CD4-positive, alpha-beta T cell treated with Interferon gamma for 1 hour (primary cell): ENCODE results near the gene MTNR1A.
A peak's percentile ranks its signal among the peaks of the same experiment; 100 is the strongest.

Experiments used
- DNase-seq: peaks from one replicate; pipeline ENCODE4 v3.0.0-alpha.2; 2020

Gene MTNR1A

DNA sequence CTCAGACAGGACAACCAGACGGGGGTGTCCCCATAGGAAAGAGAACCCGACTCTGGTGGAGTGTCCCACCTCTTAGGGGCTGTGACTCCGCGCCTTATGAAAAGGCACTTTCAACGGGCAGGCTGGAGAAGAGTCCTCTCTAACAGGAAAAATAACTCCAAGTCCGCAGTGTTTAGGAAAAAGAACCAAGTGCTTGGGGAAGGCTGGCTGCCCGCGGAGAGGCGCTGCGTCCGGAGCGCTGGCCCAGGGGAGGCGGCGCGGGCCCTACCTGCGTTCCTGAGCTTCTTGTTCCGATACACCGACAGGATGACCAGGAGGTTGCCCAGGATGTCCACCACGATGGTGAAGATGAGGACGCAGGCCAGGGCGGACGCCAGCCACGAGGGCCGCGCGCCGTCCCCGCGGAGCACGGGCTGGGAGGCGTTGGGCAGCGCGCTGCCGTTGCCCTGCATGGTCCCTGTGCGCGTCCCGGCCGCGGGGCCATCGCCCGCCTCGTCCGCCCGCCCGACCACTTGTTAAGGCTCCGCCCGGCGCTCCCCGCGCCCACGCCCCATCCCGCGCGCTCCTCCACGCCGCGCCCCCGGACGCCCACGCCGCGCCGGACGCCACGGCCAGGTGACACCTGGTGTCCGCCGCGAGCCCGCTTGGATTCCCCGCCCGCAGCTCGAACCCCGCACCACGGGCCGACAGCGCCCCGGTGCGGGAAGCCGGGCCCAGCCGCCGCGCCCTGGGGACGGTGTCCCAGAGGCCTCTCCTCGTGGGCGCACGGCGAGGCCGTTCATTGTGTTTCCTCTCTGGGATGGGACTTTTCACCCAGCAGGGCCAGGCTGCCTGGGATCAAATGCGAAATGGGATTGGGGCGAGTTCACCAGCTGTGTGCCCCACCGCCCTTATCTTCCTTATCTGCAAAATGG, at the start of gene MTNR1A:
MTNR1A (minus strand) TSS at position 654 of the 914 bp plus-strand sequence; CDS start at position 452, 202 bp downstream.
- DNase-seq = no peak

DNA sequence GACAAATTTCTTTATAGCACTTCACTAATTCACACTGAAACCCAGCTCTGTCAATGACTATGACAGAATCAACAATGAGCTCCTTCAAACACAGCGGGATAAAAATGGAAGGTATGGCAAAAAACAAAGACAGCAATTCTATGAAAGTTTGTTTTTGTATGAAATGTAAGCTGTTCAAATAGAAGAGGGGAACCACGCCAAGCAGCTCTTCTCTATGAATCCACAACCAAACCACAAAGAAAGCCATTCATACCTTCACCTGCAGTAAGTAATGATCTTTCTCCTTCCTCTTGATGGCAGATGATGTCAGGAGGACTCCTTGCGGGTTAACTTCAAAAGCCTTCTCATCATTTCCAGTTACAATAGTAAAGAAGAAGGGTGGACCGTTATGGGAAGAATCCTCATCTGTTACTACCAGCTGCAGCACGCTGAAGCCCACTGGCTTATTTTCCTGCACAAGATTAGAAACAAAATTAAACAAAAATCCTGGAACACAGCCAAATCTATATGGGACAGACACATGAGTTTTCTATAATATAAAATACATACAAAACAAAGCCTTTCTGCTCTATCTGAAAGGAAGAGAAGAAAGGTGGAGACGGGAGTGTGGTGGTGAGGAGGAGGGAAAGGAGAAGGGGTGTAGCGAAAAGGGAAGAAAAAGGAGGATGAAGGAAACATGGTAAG, 48.9 kb upstream of the MTNR1A start:
- DNase-seq = no peak

DNA sequence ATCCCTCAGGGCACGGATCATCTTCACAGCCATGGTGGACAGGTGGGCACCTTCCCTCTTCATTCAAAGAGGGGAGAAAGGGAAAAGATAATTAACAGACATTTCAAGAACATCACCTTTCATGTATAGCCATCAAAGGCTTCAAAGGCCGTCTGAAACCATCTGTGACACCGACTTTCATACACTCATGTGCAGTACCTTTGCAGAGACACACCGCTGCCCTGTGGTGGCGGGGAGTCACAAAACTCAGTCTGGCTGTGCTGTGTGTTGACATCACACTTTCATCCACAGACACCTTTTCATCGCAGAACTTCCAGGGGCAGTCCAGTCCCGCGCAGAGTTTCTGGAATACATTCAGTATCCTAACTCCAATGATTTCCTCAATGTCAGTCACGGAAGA, 47.6 kb upstream of the MTNR1A start:
- no peak for DNase-seq

DNA sequence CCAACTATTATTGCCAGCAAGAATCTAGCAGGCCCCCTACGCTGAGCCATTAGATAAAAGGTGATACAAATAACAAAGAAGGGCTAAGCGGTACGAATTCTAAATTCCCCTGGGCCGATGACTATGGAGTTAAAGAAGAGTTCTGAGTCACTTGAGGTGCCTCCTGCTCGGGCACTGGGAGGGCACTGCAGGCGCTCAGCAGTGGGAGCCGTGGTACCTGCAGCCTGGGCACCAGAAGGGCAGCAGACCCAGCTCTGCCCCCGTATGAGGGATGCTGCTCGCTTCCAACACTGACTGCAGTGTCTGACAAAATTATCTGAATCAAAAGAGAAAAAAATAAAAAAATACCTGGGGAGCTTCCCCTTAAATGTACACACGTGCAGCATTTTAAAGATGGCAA, 44.1 kb upstream of the MTNR1A start:
- DNase-seq = no peak

DNA sequence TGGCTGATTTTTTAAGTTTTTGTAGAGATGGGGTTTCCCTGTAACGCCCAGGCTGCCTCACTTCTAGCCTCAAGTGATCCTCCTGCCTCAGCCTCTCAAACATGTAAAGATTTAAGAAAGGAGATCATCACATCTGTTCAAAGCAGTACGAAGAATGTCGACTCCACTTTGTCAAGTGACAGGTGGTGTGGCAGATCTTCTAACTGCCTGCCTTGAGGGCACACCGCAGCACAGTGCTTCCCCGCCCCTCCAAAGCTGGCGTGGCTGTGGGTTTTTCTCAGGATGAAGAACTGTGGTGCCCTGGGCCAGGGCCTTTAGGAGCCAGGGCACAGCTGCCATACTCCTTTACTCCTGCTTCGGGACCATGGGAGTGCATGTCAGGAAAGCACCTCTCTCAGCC, 43.3 kb upstream of the MTNR1A start:
- no peak for DNase-seq

DNA sequence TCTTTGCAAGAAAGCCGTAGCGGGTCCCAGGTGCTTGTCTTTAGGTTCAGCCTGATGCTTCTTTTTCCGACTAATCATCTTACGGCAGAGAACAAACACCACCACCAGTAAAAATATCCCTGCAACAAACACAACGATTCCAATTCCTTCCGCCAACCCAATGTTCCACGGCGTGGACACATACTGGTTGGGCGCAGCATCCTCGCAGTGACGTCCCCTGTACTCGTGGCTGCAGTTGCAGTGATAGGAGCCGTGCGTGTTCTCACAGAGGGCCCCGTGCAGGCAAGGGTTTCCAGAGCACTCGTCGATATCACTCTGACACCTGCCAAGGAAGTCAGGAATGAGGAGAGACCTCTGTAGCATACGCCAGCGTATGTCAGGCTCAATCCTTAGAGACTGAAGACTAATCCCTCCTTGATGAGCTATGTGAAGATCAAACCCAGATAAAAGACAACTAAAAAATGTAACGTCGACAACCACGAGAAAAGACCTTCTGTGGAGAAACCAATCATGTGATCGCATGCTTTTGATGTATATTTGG, 41.6 kb upstream of the MTNR1A start:
- no peak for DNase-seq

DNA sequence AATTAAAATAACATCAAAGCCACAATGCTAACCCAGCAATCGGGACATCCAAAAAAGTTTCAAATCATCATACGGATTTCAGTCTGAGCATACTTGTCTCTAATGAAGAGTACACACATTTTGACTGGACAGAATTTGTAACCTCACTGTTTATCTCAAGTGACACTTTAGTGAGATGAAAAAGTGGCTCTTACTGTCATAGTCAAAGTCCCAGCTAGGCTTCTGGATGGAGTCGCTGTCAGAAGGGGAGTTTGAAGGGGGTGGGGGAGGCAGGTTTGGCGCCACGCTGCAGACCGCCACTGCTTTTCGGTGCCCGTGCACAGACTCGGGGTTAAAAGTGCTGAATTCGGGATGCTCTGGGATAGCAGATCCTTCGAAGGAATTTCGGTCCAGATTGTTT, 41.0 kb upstream of the MTNR1A start:
- DNase-seq = no peak

DNA sequence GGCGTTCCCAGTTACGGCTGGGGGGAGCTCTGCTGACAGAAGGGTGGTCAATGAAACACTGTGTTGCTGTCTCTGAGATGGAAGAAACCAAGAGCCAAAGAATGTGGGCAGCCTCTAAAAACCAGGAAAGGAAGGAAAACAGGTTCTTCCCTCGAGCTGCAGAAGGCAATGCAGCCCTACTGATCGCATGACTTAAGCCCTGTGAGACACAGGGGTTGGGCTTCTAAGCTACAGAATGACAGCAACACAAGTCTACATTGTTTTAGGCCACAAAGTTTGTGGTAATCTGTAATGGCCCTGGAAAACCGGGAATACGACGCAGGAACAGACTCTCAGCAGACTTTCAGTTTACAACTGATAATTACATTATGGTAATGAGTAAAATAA, 38.2 kb upstream of the MTNR1A start:
- no peak for DNase-seq

DNA sequence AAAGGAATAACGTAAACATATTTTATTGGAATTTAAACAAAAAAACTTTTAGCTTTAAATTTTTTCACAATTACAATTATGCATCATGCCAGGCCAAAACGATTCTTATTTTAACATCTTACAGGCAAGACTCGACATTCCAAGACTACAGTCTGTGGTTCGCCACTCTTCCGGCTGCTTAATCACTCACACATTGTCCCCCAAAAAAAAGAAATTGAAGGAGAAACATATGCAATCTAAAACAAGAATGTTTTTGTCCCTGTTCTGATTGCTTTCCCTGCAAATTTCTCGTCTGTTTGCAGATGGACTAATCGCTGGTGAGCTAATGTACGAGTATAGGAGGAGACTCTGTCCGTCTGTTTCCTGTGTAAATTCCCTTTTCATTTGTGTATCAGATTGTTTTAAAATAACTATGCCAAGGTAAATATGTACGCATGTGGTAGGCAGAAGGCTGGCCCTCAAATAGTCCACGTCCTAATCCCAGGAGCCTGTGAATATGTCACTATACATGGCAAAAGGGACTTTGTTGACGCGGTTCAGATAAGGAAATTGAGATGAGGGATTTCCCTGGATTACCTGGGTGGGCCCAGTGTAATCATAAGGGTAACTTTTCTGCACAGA, 37.7 kb upstream of the MTNR1A start:
- no peak for DNase-seq

DNA sequence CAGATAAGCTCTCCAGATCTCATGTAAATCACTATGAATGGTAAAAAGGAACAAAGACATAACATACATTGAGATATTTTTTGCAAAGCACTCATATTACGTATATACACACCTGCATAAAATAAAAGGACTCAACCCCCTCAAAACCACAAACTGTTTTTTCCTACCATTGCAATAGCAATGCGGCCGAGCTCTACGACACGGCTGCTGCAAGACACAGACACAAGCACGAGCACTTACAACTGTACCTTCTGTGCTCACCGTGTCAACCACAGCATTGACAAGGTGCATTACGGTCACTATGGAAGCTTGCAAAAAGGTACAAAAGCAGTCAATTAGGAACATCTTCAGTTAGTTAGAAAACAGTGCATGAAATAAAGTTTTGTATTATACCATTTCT, 37.1 kb upstream of the MTNR1A start:
- no peak for DNase-seq

DNA sequence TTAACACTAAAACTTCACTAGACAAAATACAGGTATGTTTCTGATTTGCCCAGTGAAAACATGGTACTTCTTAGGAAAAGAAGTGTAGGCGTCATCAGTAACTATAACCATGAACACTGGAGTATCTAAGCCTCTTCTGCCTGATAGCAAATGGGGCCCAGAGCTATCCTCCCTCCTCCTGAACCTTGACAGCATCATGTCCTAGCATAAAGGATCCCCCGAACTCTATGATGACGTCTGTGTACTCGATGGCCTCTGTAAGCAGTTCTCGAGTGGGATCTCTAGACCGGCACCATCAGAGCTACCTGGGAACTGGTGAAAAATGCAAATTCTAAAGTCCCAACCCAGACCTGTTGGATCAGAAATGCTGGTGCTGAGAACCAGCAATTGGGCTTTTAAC, 36.3 kb upstream of the MTNR1A start:
- no peak for DNase-seq

DNA sequence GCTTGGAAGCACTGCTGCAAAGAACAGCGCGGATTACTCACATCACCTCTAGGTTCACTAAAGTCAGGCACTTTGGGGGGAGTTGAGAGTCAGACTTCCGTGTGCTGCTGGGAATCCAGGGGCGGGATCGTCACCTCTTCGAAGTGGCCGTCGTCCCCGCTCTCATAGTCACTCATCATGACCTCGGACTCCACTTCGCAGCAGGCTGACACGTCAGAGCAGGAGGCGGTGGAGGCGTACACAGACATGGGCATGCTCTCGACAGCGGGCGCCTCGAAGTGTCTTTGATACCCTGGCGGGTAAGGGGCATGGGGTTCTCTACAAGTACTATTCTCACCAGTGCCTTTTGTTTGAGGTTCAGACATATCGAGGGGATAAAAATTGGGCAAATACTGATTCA, 33.1 kb upstream of the MTNR1A start:
- DNase-seq = no peak

DNA sequence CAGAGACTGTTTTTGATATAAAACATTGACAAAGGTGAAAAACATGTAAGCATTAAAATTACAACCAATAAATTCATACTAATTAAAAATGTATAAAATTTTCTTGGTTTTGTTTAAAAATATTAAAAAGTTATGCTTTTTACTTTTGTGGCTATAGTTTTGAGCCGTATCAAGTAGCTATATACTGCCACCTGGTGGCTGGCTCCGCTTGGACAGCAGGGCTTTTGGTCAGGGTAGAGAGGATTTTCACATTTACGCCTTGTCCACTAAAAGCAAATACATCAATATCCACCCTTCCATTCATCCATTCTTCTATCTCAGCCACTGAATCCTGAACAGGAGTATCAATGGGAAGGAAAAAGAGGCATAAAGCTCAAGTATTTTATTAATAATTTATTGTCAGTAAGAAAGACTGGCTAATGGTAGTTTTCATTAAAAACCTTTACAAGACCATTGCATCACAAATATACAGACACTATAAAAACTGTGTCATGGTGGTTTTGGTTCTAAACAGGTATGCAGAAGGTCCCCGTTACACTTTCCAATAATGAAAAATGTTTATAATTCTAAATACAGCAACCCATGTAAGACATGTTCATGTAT, 32.1 kb upstream of the MTNR1A start:
- DNase-seq = peak; percentile 27

DNA sequence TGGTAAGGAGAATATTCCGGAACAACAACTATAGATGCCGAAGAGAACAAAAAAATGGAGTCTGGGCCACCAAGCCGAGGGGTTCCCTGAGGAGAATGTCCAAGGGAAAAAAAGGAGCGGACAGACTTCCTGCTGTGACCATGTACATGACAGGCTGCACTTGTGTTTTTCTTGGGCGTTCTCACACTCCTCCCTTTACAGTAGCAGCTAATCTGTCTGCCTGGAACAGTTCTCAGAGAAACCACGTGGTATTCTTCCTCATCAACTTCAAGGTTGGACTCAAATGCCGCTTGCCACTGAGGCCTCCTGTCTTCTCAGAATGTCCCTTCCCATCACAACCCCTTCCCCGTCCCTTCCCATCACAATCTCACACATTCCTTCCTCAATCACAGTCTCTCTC, 30.8 kb upstream of the MTNR1A start:
- no peak for DNase-seq

DNA sequence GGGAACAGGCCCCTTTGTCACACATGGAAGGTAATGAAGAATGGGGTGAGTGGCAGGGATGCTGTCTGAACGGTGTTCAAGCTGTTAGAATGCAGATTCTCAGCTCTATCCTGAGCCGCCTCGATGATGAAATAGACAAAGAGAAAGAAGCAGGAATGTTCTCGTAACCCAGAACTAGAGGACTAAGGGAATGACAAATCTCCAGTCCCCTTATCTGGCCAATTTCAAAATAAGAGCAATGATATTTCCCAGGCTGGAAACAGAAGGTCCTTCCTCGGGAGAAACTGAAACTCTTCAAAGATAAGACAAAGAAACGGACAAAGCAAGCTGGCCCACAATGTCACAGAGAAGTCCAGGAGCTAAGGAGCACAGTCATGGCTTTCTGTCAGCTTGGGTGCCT, 29.5 kb upstream of the MTNR1A start:
- no peak for DNase-seq

DNA sequence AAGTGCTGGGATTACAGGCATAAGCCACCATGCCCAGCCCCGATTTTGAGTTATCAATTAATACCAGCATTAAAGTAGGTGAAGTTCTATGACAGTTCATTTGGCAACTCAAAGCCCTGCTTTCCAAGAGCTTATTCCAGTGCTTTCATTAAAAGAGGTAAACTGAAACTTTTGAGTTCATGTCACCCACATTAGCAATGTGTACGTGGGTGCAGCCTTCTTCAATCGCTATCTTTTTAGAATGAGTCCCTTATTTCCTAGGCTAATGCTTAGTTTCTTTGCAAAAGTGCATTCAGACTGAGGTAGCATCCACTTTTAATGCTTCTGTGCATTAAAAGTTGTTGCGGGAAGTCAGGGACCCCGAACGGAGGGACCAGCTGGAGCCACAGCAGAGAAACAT, 26.1 kb upstream of the MTNR1A start:
- DNase-seq = no peak

DNA sequence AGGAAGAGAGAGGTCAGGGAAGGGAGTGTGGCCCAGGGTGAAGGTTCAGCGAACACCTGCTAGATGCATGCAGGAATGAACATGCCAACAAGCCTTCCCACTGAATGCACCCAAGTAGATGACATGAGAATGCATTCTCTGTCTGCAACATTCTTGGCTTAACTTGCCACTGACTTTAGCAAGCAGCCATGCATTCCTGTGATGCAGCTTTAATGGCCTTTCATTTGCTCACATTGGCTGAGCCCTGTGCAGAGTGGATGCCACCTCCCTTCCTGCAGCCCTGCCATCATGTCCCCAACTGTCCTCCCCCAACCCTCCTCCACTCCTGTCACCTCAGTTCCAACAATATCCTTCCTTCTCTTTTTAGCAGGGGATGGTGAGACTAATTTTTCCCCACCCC, 25.3 kb upstream of the MTNR1A start:
- no peak for DNase-seq

DNA sequence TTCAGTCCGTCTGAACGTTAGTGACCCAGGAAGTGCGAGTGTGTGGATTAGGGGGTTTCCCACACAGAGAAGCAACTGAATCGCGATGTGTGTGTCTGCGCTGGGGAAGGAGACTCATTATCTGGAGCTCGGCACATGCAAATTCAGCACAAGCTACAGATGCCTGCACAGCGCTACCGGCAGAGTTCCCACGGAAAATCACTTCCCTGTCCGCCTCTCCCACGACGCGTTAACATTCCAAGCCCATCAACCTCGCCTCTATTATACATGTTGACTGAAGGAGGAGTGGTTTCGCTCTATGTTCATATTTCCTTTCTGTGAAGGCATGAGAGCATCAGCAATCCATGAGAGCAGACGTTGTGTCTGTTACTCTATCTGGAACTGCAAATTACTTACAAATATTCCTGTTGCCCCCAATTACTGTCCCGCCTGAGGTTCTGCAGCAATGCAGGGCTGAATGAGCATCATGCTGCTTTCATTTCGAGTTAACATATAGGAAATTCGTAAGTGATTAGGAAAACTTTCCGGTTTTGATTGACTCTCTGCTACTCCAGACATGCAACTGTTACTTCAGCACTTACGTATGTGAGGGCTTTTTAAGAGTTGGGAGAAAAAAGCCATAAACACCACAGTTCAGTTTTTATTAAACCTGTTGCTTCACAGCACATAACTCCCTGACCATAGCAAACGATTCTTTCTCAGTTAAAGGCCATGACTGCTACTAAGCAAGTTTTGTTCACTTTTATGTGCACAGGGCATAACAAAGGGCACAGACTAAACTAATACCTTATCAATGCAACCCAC, 15.0 kb upstream of the MTNR1A start:
- no peak for DNase-seq

DNA sequence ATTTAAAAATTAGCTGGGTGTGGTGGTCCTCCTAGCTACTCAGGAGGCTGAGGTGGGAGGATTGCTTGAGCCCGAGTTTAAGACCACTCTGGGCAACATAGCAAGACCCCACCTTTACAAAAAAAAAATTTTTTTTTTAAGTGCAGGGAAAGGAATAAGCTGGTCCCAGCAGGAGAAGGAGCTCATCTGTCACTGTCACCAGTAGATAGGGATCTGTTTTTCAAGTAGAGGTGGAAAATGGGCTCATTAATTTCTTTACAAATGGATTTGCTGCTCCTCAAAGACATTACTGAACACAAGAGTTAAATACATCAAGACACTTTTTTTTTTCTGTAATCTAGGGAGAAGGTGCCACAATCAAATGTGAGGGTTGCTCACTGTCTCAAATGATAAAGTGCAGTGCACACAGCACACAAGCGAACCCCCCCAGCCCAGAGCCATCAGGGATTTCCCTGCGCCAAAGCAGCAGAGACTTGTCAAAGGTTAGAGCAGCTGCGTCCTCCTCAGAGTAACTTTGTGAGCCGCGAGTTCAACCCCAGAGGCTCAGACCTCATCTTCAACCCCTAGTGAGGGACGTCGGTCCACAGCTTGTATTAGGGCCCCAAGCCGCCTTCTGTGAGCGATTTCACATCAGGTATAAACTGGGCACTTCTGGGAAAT, 14.3 kb upstream of the MTNR1A start:
- no peak for DNase-seq

DNA sequence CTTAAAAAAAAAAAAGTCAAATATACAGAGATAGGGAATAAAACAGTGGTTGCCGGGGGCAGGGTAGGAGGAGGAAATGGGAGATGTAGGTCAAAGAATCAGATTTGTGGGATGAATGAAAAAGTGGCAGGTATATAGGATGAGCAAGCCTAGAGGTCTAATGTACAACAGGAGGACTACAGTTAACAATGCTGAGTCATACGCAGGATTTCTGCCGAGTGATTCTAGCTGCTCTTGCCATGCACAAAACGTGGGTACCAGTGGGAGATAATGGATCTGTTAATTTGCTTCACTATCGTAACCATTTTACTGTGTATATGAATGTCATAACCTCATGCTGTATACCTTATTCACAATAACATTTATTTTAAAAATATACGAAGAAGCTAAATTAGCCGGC, 10.7 kb upstream of the MTNR1A start:
- DNase-seq = no peak

DNA sequence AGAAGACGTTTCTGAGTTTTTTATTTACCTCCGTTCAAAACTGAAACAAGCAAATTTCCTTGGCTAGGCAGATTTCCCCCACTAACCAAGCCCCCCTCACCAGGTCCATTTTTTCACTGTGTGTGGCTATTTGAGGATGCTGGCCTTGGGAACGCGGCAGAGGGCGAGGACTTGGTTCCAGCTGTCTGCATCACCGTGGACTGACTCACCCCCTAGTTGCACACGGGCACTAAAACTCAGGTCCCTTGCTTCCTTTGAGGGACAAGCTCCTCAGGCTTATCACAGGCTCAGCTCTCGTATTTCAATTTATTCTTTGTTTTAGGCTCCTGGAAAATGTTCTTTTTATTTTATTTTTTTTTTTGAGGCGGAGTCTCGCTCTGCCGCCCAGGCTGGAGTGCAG, 8.4 kb upstream of the MTNR1A start:
- no peak for DNase-seq

DNA sequence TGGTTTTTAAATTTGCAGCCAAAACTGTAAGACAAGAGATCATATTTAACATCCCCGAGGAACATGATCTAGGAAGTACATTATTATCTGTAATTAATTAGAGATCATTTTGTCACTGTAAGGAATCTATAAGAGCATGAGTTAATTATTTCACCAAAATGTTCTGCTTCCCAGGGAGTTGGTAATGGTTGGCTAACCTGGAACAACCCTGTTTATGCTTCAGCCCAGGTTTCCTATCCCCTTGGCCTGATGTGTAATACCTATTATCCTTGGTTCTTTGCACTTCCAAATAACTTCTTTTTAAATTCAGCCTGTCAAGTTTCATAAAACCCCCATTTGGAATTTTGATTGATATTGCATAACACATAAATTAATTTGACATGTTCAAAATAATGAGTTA, 6.4 kb upstream of the MTNR1A start:
- DNase-seq = no peak
